BLaER1 treated with 17β-estradiol and CSF1 and Interleukin-3, amounts not matched to agents 10 nM and 100 nM (cell line): ENCODE measurements around the gene STARD3.

Experiments used
- H3K27ac ChIP-seq, 11 experiments: shearing (Covaris generic); formaldehyde crosslinking; 2 replicates each; pipeline ENCODE4 v1.8.1; 2022
- H3K27me3 ChIP-seq, 11 experiments: shearing (Covaris generic); formaldehyde crosslinking; 2 replicates each; pipeline ENCODE4 v1.8.1; 2022
- H3K36me3 ChIP-seq, 11 experiments: shearing (Covaris generic); formaldehyde crosslinking; 2 replicates each; pipeline ENCODE4 v1.8.1; 2022
- H3K4me1 ChIP-seq, 10 experiments: shearing (Covaris generic); formaldehyde crosslinking; 2 replicates each; pipeline ENCODE4 v1.8.1; 2022
- H3K4me2 ChIP-seq, 11 experiments: shearing (Covaris generic); formaldehyde crosslinking; 2 replicates each; pipeline ENCODE4 v1.8.1; 2022
- H3K4me3 ChIP-seq, 10 experiments: shearing (Covaris generic); formaldehyde crosslinking; 2 replicates each; pipeline ENCODE4 v1.8.1; 2022
- H3K9ac ChIP-seq, 11 experiments: shearing (Covaris generic); formaldehyde crosslinking; 2 replicates each; pipeline ENCODE4 v1.8.1; 2022
- H3K9me3 ChIP-seq, 11 experiments: shearing (Covaris generic); formaldehyde crosslinking; replicated peaks in 1 of 11; 2 replicates each; pipeline ENCODE4 v1.8.1; 2022
- H4K20me1 ChIP-seq, 11 experiments: shearing (Covaris generic); formaldehyde crosslinking; 2 replicates each; pipeline ENCODE4 v1.8.1; 2022
- Cebpa-rat ChIP-seq, 11 experiments: shearing (Covaris generic); IDR thresholded peaks; 2 replicates each; pipeline ENCODE4 v1.8.1; 2022

STARD3 gene

DNA sequence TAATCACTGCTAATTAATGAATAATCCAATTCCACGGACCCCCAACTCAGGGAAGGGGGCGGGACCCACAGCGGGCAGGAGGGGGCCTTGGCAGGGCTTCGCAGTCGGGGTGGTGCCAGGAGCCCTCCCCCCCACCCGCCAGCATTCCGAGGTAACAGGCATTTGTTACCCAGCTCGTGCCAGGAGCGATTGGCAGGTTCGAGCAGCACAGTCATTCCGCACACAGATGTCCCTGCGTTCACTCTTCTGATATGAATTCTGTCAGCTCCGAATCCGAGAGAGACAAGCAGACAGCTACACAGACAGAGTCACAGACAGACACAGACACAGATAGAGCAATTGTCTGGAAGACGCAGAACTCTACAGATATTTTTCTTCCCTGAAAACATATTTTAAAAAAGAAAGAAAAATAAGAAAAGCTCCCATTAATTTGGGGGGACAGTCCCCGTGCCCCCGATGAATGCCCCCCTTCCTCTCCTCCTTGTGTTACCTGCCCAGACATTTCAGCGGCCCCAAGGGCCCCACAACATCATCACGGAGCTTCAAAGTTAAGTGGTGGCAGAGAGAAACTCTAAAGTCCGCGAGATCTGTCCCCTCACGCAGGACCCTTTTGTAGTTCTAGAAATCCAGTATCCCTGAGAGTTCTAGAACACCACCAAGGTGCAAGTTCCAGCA lies 39.4 kb upstream of the STARD3 start:
- Histone ChIP-seq H3K36me3 (no peaks in the 10 kb centered on the region), H3K9ac (no peak overlapping the region), H3K9me3 (no peaks in the 10 kb centered on the region), H3K27me3 (peaks cover 100% of the 10 kb centered on the region in 11 experiments), H3K4me2 (no peak overlapping the region), H3K4me1 (peaks cover 6 to 14% (median 13%) of the 10 kb centered on the region in 10 experiments; a peak in 19 of 20 replicates), H3K27ac (no peak overlapping the region), H4K20me1 (peaks cover 0 to 92% (median 60%) of the 10 kb centered on the region in 11 experiments; a peak in 19 of 22 replicates), H3K4me3 (no peak overlapping the region)
- no peak for TF ChIP-seq Cebpa-rat (IDR thresholded peaks at IDR 0.05)

- Histone ChIP-seq H3K4me1 (peaks cover 6 to 14% (median 13%) of the 10 kb centered on the region in 10 experiments; a peak in 19 of 20 replicates), H3K27me3 (peaks cover 100% of the 10 kb centered on the region in 11 experiments), H3K9me3 (no peaks in the 10 kb centered on the region), H3K36me3 (no peaks in the 10 kb centered on the region), H3K9ac (no peak overlapping the region), H3K4me2 (no peak overlapping the region), H3K4me3 (no peak overlapping the region), H4K20me1 (peaks cover 0 to 91% (median 60%) of the 10 kb centered on the region in 11 experiments; a peak in 19 of 22 replicates), H3K27ac (no peak overlapping the region)
- no peak for TF ChIP-seq Cebpa-rat (IDR thresholded peaks at IDR 0.05)
Measured at GRCh38 chr17:39598047-39598481, 38.9 kb upstream of the STARD3 start.

DNA sequence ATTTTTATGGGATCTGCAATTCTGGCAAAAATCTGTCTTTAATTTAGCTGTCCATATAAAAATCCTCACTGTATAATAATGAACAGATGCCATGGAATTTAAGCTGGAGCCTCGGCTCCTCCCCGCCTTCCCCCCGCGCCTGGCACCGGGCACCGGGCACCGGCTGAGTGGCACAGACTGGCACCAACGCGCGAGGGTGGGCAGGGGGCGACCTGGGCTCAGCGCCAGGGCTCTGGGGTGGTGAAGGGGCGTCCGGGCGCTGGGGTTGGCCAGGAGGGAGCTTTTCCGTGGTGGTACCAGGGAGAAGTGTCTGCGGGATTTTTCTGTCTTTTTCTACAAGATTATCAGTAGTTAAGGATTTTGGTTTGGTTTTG lies 38.3 kb upstream of the STARD3 start:
- H3K36me3 ChIP-seq = no peaks in the 10 kb centered on the region
- H3K27me3 ChIP-seq = peaks cover 100% of the 10 kb centered on the region in 11 experiments
- TF ChIP-seq Cebpa-rat (IDR thresholded peaks at IDR 0.05) = no peak
- H3K4me3 ChIP-seq = 0 out of 20 replicates have a peak overlapping the region, but pooled peaks of 1 of the 10 experiments have one; percentile 28
- H3K4me2 ChIP-seq = peak overlapping the region in 5 of 11 experiments; percentile 54 to 70 (median 58); a peak in 6 of 22 replicates
- no peak overlapping the region for H3K9ac ChIP-seq
- peaks cover 6 to 14% (median 13%) of the 10 kb centered on the region in 10 experiments; a peak in 19 of 20 replicates for H3K4me1 ChIP-seq
- H3K27ac ChIP-seq = no peak overlapping the region
- H3K9me3 ChIP-seq = no peaks in the 10 kb centered on the region
- peaks cover 0 to 90% (median 60%) of the 10 kb centered on the region in 11 experiments; a peak in 19 of 22 replicates for H4K20me1 ChIP-seq

DNA sequence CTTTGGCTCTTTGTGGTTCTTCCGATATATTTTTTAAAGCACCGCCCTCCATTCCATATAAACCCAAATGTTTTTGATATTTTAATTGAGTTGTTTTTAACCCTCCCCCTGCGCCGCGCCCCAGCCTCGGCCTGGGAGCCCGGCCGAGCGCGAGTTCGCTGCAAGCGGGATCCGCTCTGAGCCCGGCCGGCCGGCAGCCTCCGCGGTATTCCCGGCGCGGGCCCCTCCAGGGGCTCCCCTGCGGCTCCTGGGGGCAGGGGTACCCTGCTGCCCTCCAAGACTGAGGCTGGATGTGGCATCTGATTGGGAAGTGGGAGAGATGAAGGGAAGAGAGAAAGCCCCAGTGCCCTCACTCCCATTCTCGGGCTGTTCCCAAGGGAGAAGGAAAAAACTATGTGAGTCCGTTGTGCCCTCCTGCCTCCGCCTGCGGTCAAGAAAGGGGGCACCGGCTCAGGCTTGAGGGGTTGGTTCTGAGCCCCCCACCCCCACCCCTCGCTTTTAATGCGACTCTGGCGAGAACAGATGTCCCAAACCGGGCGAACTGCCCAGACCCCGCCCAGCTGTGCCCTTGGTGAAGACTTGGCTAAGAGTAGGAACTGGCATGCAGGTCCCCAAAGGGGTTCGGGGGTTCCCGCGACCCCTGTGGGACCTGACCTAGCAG lies 37.8 kb upstream of the STARD3 start:
- H3K9ac ChIP-seq = no peak overlapping the region
- no peak overlapping the region for H3K27ac ChIP-seq
- H3K4me3 ChIP-seq = peak overlapping the region in 8 of 10 experiments; percentile 2 to 47 (median 30); a peak in 7 of 20 replicates
- no peaks in the 10 kb centered on the region for H3K9me3 ChIP-seq
- H3K36me3 ChIP-seq = no peaks in the 10 kb centered on the region
- peaks cover 6 to 14% (median 13%) of the 10 kb centered on the region in 10 experiments; a peak in 19 of 20 replicates for H3K4me1 ChIP-seq
- TF ChIP-seq Cebpa-rat (IDR thresholded peaks at IDR 0.05) = no peak
- peak overlapping the region; percentile 41 to 70 (median 58); a peak in 20 of 22 replicates for H3K4me2 ChIP-seq
- H3K27me3 ChIP-seq = peaks cover 100% of the 10 kb centered on the region in 11 experiments
- H4K20me1 ChIP-seq = peaks cover 0 to 92% (median 60%) of the 10 kb centered on the region in 11 experiments; a peak in 19 of 22 replicates

- H3K27me3 ChIP-seq = peaks cover 100% of the 10 kb centered on the region in 11 experiments
- peaks cover 6 to 15% (median 13%) of the 10 kb centered on the region in 10 experiments; a peak in 19 of 20 replicates for H3K4me1 ChIP-seq
- H3K9me3 ChIP-seq = no peaks in the 10 kb centered on the region
- no peak overlapping the region for H3K27ac ChIP-seq
- H3K9ac ChIP-seq = no peak overlapping the region
- no peaks in the 10 kb centered on the region for H3K36me3 ChIP-seq
- H3K4me2 ChIP-seq = peak overlapping the region; percentile 41 to 70 (median 58); a peak in 19 of 22 replicates
- TF ChIP-seq Cebpa-rat (IDR thresholded peaks at IDR 0.05) = no peak
- H4K20me1 ChIP-seq = peaks cover 0 to 91% (median 64%) of the 10 kb centered on the region in 11 experiments; a peak in 19 of 22 replicates
- peak overlapping the region in 6 of 10 experiments; percentile 19 to 47 (median 32); a peak in 6 of 20 replicates for H3K4me3 ChIP-seq
Measured at GRCh38 chr17:39599665-39600231, 37.2 kb upstream of the STARD3 start.

- Histone ChIP-seq H3K27ac (no peak overlapping the region), H3K36me3 (no peaks in the 10 kb centered on the region), H3K9ac (no peak overlapping the region), H3K9me3 (no peaks in the 10 kb centered on the region), H3K27me3 (peaks cover 100% of the 10 kb centered on the region in 11 experiments), H3K4me3 (no peak overlapping the region), H3K4me1 (peaks cover 8 to 20% (median 14%) of the 10 kb centered on the region in 10 experiments; a peak in 19 of 20 replicates), H4K20me1 (peaks cover 0 to 94% (median 68%) of the 10 kb centered on the region in 11 experiments; a peak in 19 of 22 replicates), H3K4me2 (no peak overlapping the region)
- TF ChIP-seq Cebpa-rat (IDR thresholded peaks at IDR 0.05) = no peak
Measured at GRCh38 chr17:39600288-39600996, 36.5 kb upstream of the STARD3 start.

DNA sequence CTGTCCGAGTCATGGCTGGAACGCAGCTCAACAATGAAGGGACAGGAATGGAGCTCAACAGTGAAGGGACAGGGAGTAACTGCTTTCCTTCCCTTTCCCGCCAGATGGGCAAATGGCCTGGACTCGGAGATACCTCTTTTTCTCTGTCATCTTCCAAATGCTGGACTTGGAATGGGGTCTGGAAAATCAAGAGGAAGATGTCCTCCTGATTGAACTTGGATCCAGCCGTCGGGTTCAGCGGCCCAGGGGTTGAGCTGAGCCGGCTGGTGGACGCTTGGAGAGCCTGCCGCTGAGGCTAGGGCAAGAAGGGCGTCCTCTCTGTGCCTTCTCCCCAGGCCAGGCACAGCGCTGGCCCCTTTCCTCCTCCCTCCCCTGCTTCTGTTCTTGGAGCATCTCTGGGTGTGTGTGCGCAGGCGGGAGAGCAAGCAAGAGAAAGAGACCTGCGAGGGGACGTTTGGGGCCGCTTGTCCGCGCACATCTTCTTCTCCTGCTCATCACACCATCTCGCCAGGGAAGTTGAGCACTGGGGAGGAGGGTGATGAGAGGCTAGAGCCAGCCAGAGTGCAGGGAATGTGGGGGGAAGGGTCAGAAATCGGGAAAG lies 35.8 kb upstream of the STARD3 start:
- Histone ChIP-seq H4K20me1 (peaks cover 0 to 94% (median 68%) of the 10 kb centered on the region in 11 experiments; a peak in 20 of 22 replicates), H3K9me3 (no peaks in the 10 kb centered on the region), H3K9ac (no peak overlapping the region), H3K4me3 (no peak overlapping the region), H3K36me3 (no peaks in the 10 kb centered on the region), H3K27me3 (peaks cover 100% of the 10 kb centered on the region in 11 experiments), H3K4me2 (no peak overlapping the region), H3K4me1 (peaks cover 10 to 26% (median 19%) of the 10 kb centered on the region in 10 experiments; a peak in 19 of 20 replicates), H3K27ac (no peak overlapping the region)
- no peak for TF ChIP-seq Cebpa-rat (IDR thresholded peaks at IDR 0.05)
